GM21360 (cell line): ENCODE results near the gene SUPT20H.
A peak's percentile ranks its signal among the peaks of the same experiment; 100 is the strongest.
"Not testable (repeated sequence)": the region's sequence is repeated elsewhere in the genome, so short reads cannot be mapped to it uniquely, and the experiment has no call there.

ENCODE experiments used
- ATAC-seq: cut with Tn5 transposase; IDR thresholded peaks from one replicate; pipeline ENCODE4 v1.9.1; 2021; ENCODE audit warnings: mild to moderate bottlenecking, moderate library complexity; ENCODE audit not compliant: unreplicated experiment

SUPT20H gene

DNA sequence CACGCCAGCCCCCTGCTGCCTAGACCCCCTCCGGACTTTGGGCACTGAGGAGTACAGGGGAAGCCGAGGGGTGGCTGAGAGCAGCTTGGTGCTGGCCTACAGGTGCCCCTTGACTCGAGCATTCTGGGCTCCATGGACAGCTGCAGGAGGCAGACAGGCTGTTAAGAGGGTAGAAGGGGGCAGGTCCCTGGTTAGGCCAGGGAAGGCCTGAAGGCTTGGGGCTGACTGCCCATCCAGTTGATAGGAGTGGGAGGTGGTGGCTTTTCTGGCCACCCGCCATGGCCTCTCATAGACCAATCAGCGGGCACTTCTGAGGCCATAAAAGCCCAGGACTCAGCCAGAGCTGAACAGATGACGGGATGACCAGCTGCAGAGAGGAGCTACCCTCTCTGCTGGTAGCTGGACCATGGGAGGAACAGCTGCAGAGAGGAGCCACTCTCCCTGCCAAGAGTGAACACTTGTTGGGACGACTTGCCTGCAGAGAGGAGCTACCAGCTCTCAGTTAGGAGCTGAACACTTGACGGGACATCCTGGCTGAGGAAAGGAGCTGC lies 10.7 kb upstream of the SUPT20H start:
- ATAC-seq = no peak

DNA sequence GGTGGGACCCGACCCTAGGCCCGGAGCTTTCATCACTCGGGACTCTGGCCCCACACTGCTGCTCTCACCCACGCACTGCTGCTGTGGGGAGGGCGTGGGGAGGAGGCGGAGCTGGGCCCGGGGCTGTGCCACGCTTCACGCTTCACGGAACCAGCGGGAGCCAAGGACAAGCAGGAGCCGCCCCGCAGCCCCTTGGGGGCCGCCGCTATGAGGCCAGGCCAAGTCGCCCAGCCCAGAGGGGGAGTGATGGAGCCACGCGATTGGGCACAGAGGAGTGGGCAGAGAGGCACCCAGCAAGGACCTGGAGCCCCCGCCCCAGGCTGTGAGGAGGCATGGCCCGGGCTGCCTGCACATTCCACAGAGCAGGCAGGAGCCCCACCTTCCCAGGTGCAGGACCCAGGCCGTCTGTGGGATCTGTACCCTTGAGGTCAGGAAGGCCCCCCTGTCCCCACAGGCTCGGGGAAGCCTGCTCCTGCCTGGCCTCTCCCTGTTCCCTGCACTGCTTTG lies 10.2 kb upstream of the SUPT20H start:
- no peak for ATAC-seq

DNA sequence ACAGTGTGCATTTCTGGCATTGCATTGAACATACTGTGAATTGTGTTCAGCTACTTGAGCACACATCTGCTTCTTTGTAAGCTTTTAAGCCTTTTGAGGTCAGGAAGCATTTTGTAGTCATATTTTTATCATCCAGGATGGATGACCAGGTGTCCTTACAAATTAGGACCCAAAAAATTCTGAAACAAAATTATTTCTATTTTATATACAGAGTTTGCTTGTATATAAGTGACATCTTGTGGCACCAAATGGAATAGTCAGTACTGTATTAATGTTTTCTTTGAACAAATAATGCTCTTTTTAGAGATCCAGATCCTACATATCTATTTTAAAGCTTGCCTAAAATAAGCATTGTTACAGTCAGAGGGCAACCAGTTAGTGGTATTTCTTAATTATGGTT lies 9.5 kb upstream of the SUPT20H start:
- ATAC-seq = peak; percentile 42

DNA sequence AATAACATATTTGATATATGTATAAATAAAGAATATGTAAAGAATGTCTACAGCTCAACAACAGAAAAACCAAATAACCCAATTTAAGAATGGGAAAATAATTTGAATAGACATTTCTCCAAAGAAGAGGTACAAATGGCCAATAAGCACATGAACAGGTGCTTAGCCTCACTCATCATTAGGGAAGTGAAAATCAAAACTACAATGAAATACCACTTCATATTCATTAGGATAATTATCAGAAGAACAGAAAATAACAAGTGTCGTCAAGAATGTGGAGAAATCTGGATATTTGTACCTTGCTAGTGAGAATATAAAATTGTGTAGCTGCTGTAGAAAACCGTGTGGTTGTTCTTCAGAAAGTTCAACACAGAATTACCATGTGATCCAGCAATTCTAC lies 8.4 kb upstream of the SUPT20H start:
- no peak for ATAC-seq

DNA sequence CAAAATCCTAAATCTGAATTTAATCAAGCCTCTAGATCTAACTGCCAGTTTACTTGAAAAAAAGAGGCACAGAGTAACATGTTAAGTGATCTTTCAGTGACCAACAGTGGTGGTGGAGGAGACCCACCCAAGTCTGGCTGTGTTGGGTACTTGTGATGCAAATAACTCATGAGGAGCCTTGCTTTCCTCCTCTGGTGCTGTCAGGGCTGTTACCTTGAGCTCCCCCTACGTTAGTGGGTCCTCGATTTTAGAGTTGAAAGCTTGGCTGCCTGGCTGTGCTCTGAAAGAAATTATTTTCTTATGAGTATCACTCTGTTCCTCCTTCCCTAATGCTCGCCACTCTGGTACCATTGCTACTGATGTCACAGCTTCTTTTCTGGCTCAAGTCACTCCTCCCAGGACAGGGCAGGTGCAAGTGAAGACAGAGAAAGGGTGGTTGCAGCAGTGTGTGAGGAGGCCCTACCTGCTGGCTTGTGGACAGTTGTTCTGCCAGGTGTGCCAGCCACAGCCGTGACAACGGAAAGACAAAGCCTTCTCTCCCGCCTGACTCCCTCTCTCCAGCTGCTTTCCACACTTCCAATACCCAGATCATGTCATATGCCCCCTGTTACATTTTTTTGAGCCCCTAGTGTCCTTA lies 6.5 kb upstream of the SUPT20H start:
- ATAC-seq = no peak

DNA sequence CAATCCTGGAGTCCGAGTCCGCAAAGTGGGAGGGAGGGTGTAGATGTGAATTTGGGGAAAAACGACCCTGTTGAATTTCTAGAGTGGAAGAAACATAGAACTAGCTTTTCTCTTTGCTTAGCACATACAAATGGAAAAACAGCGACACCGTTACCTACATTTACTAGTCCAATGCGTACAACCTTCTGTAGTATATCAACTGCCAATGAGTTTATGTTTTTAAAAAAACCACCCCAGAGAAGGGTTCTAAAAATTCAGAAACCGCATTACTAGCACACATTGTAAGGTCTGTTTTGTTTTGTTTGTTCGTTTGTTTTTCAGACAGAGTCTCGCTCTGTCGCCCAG lies 332 bp upstream of the SUPT20H start:
- ATAC-seq = no peak

DNA sequence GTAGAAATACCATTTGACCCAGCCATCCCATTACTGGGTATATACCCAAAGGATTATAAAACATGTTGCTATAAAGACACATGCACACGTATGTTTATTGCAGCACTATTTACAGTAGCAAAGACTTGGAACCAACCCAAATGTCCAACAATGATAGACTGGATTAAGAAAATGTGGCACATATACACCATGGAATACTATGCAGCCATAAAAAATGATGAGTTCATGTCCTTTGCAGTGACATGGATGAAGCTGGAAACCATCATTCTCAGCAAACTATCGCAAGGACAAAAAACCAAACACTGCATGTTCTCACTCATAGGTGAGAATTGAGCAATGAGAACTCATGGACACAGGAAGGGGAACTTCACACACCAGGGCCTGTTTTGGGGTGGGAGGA lies 3.3 kb downstream of the SUPT20H start:
- ATAC-seq = not testable (repeated sequence)

DNA sequence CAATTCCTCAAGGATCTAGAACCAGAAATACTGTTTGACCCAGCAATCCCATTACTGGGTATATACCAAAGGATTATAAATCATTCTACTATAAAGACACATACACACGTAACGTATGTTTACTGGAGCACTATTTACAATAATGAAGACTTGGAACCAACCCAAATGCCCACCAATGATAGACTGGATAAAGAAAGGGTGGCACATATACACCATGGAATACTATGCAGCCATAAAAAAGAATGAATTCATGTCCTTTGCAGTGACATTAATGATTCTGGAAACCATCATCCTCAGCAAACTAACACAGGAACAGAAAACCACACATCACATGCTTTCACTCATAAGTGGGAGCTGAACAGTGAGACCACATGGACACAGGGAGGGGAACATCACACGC lies 6.4 kb downstream of the SUPT20H start:
- ATAC-seq = not testable (repeated sequence)

DNA sequence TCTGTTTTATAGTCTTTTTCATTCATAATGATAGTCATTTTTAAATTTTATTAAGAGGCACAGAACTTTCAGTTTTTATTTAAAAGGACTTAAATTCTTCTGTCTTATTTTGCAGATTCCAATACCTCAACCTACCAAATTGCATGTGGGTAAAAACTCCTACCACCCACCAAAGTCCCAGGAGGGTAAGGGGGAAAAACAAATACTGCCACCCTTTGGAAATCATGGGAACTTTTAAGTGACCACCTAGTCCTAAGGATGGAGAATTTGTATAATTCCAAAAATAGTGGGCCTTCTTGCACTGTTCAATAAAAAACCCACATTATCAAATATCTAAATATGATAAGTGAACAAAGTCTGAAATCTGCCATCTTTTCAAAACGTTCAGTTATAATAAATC lies 9.7 kb downstream of the SUPT20H start:
- ATAC-seq = no peak

DNA sequence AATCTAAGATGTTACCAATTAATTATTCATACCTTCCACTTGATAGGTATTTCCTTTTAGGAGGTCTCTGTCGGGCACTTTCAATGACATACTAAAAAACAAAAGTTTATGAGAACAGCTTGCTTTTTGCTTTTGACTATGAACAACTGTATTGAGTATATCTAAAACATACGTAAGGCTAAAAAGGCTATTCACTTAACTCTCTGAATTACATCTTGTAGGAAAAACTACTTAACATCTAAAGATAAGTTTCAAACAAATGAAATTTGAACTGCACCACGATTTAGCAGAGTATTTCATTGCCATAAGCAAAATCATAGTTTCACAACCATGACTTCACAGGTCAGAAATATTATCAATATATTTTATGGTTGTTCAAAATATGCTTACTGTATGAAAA lies 11.6 kb downstream of the SUPT20H start:
- no peak for ATAC-seq

DNA sequence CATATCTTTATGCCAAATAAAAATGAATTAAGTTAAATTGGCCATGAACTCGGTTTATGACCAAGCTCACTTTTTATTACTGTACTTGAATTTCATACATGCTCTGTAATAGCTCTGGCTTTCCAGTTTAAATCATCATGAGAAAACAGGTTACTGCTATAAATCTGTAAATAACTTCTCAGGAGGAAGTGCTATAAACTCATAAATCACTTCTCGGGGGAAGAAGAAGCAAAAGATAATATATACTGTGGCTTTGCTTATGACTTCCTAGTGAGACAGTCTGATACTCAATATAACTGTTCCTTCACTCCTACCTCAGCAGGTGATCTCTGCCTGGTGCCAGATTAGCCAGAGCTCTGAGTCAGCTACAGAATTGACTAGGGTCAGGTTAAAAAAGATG lies 12.5 kb downstream of the SUPT20H start:
- no peak for ATAC-seq

DNA sequence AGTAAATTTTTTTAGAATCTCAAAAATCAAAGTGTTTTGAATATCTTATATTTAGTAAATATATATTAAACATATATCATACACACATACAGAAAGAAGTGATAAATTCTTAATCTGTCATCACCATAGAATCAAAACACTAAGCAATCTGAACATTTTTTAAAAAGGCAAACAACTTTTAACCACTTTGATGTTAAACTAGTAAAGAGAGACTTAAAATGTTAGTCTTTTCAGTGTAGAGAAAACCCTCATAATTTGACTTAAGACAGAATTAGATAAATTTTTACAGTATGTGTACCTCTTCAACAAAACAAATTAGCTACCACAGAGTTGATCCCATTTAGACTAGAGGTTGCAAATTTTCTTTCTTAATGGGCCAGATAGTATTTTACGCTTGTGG lies 13.4 kb downstream of the SUPT20H start:
- ATAC-seq = no peak

DNA sequence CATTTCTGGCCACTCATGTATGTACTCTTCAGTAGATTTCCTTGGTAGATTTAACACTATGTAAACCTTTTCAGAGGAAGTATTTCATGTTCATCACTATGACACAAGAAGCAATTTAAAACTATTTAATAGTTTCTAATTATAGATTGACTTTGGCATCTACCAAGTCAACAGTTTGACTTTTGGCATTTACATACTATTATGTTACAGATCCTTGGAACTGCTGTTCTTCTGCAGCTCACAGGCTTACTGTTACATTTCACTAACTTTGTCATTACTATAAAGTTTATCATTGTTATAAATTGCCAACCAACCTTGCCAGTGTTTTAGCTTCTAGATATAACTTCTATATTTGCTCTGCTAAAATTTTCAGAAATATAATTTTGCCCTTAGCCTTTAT lies 18.7 kb downstream of the SUPT20H start:
- ATAC-seq = no peak

DNA sequence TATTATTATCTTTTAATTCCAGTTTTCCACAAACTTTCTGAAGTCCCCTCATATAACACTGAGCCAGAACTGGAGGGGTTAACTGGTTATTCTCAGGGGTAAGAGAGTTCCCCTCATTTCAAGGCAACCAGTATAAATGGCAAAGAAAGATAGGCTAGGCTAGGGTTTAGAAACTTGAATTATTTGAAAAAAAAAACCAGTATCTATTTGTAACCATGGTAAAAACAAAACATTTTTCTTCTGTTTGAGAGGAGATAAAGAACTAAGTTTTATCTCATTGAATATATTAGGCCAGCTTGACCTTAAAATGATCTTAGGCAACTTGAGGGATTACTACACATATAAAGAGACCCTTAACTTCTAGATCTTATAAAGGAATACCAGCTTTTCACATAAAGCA lies 19.6 kb downstream of the SUPT20H start:
- no peak for ATAC-seq

DNA sequence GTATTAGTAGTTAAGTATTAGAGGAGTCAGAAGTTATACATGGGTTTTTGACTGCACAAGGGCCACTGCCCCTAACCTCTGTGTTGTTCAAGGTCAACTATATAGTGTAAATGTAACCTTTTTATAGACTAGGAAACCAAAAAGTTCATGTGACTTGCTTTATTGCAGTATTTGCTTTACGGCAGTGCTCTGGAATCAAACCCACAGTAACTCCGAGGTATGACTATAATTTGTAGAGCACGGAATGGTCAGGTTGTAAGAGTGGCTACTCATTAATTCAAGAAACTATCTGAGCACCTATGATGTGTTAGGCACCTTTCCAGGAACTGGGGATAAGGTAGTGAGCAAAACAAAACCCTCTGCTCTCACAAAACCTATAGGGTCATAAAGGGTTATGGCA lies 22.2 kb downstream of the SUPT20H start:
- no peak for ATAC-seq

DNA sequence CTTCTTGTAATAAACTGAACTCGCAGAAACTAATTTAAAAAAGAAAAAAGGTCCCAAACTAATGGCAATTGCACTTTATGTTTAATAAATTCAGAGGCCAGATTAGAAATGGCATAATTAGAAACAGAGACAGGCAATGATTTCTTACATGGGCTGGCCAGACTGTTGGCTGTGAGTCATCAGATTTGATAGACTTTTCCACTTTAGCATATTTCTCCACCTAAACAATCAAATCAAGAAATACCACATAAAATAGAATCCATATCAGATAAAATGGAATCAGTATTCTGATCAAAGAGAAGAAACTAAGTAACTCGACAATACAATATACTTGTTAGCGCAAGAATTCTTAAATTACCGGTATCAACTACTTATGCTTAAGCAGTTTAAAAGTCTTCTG lies 29.9 kb downstream of the SUPT20H start:
- no peak for ATAC-seq

DNA sequence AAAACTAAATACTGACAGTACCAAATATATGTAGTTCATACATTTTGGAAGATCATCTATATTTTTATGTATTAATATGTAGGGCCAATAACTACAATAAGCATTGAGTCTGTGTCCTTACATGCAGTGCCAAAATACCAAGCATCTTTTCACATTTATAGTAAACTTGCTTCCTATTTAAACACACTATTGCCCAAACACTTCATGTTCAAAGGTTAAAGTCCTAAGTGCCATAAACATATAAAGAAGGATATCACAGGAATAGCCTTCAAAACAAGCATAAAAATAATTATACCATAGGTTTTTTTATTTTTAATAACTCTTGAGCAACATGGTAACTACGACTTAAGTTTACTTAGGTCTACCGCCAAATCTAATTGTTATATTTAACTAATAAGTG lies 31.8 kb downstream of the SUPT20H start:
- no peak for ATAC-seq

DNA sequence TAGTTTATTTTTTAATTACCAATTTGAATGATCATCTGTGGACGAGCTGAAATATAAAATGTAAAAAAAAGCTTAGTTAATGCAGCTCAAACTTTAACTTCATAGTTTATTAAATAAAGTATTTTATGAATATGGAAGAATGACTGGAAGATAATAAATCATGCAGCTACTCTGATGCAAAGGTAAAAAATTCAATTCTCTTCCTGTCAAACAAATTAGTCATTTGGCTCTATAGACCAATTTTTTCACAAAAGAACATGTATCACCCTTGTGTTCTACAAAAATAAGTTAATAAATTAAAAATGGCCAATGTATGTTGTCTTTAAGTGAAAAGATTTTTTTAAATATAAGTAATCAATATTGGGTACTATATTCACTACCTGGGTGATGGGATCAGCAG lies 32.7 kb downstream of the SUPT20H start:
- no peak for ATAC-seq

DNA sequence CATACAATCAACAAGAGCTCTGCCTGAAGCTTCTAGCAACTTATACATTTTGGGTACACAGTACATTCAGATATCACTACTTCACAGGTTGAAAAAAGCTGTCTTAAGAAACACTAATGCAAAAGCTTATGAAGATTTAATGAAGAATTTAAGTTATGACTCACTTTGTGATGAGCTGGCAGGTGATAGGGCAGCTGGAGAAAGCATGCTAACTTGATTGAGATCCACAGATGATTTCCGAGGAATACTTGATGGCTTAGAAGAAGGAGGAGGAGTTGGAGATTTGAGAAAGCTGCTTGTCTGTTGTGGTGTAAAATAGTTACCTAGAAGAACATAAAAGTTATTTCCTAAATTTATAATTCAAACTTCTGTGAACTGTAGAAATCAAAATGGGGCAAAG lies 35.6 kb downstream of the SUPT20H start:
- no peak for ATAC-seq

DNA sequence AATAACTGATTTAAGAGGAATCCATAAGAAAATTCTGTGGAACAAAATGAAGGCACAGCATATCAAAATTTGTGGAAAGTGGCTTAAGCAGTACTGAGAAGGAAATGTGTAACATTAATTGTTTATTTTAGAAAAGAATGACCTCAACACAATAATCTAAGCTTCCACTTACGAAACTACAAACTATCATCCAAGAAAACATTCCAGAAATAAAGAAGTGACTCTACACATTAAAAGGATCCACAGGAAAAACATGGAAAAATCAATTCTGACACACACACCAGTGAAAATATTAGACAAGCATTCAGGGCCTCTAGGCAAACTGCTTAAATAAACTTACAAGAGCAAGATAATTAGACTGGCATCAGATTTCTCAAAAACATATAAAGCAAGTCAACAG lies 44.9 kb downstream of the SUPT20H start:
- ATAC-seq = no peak

DNA sequence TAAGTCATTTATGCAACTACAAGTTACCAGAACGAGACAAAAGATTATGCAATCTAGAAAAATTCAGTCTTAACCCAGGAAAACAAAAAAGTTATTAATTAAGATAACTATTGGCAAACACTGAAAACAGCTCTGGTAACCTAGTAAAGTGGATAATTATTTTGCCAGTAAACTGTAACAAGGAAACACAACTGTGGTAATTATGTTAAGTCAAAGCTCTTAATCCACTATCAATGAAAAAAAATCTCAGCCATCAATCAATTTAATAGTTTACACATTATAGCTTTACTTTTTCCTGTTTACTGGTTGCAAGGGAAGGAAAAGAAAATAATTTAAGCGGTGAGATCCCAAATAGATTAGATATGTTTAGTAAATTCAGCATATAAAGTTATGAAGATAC lies 47.7 kb downstream of the SUPT20H start:
- ATAC-seq = no peak

DNA sequence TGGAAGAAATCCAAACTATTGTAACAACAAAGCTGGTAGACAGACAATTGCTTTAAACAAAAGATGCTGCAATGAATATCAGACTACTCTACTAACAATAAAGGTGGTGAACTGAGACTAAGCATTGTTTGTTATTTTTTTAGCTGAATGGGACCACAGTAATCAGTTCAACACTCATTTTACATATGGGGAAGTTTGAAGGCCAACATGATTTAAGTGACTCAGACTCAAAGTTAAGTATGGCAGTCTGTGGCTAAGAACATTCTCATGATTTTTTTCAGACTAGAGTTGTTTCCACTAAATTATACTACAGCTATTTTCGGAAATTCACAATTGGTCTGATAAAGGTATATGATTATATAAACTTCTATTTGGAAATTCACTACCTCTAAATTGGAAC lies 48.5 kb downstream of the SUPT20H start:
- ATAC-seq = no peak

DNA sequence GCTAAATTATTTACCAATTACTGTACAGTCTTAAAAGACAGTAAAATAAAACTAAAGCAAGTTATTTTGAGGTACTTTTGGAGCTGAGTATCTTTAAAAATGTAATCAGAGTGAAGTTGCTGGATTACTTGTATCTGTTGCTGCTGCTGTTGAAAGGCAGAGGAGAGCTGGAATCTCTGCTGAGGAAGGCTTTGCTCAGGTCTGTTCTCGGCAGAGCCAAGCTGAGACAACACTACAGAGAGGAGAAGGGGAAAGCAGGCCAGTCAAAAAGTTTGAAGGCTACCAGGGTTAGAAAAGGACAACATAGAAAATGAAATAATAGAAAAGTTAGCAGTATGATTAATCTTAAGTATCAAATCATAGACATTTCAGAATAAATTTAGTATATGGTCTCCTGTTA lies 49.1 kb downstream of the SUPT20H start:
- no peak for ATAC-seq
